Activated naive CD4-positive, alpha-beta T cell treated with anti-CD3 and anti-CD28 coated beads, Interleukin-2, amount 50 U/mL, for 24 hours (primary cell): ENCODE data around the gene PAX1.

Experiments
- H3K27ac Mint-ChIP-seq: one replicate; pipeline ENCODE4 v1.8.0; 2021; ENCODE audit warnings: mild to moderate bottlenecking, mixed read lengths
- H3K27me3 Mint-ChIP-seq: one replicate; pipeline ENCODE4 v1.8.0; 2021; ENCODE audit warnings: mixed read lengths
- H3K36me3 Mint-ChIP-seq: one replicate; pipeline ENCODE4 v1.8.0; 2021; ENCODE audit warnings: mixed read lengths
- H3K4me1 Mint-ChIP-seq: one replicate; pipeline ENCODE4 v1.8.0; 2021; ENCODE audit warnings: mixed read lengths
- H3K4me3 Mint-ChIP-seq: one replicate; pipeline ENCODE4 v1.8.0; 2021; ENCODE audit warnings: mild to moderate bottlenecking, mixed read lengths
- H3K9me3 Mint-ChIP-seq: one replicate; pipeline ENCODE4 v1.8.0; 2021; ENCODE audit warnings: mixed read lengths

PAX1 gene

DNA sequence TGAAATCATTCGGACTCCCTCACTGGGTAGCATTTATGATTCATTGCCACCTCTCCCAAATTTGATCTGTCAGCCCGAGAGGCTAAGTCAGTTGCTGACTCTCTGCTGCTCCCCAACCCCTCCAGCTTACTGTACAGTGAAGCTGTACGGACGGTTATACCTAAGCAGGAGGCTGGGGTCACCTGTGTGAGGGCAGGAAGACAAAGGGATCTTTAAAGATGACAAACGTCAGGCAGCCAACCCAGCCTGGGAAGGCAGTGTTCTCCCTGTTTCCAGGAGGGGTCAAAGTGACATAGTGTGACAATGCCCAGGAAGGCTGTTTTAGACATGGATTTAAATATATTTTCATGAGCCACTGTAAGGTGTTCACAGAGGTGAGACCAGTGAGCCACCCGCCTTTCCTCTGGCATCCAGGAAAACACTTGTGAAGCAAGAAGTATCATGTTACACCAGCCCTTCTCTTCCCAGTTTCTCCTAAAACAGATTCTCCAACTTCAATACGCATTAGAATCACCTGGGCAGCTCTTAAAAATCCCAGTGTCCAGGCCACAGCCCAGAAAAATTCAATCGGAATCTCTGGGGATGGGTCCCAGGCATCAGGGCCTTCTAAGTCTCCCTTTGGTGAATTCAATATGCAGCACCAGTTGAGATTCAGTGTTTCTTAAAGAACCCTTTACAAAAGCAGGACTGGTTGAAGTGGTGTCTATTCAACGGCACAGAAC, 6.8 kb upstream of the PAX1 start:
- Mint-ChIP-seq H3K36me3 (no peaks in the 10 kb centered on the region), H3K27ac (no peak overlapping the region), H3K27me3 (peaks cover 43% of the 10 kb centered on the region), H3K4me1 (no peaks in the 10 kb centered on the region), H3K9me3 (no peaks in the 10 kb centered on the region), H3K4me3 (no peak overlapping the region)

DNA sequence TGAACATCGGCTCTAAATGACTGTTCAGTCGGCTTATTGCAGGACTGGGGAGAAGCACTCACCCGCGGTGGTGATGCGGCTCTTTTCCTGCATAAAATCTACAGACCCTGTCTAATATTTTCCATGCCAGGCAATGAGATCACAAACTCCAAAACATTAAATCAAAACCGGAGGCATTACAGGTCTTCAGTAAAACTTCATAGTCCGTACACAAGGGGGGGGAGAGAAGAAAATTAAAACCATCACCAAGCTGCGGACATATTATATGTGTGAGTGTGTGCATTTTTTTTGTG, 6.3 kb upstream of the PAX1 start:
- Mint-ChIP-seq H3K9me3 (no peaks in the 10 kb centered on the region), H3K4me1 (no peaks in the 10 kb centered on the region), H3K4me3 (no peak overlapping the region), H3K36me3 (no peaks in the 10 kb centered on the region), H3K27ac (no peak overlapping the region), H3K27me3 (peaks cover 46% of the 10 kb centered on the region)

DNA sequence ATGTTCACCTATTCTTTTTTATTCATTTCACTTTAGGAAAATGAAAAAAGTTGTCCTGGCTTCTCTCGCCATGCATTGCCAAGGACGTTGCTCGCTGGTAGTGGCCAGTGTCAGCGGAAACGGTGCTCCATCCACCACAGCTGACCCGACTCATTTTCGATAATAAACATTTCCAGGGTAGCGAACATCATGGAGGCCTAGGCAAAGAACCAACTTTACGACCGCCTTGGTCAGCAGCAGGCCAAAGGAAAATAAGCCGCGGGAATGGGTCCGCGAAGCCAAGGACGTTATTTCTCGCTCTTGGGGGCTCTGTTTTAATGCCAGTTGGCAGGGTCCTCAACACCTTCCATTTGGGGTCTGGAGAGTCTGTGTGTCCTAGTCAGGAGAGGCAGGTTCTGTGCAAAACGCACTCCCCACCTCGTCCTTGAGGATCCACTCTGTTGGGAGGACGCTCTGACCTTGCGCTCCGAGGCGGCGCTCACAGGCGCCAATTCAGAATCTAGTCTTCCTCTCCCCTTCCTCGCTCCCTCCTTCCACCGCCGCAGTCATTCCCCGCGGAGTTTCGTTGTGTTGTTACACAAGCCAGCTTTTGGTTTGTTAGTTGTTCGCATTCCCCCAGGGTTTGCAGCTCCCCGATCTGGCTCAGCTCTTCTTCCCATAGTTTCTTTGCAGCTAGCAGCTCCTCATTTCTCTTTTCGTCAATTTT, 4.1 kb upstream of the PAX1 start:
- H3K9me3 Mint-ChIP-seq: no peaks in the 10 kb centered on the region
- peaks cover 45% of the 10 kb centered on the region for H3K27me3 Mint-ChIP-seq
- no peak overlapping the region for H3K27ac Mint-ChIP-seq
- H3K4me3 Mint-ChIP-seq: no peak overlapping the region
- H3K36me3 Mint-ChIP-seq: no peaks in the 10 kb centered on the region
- H3K4me1 Mint-ChIP-seq: peaks cover 3% of the 10 kb centered on the region

DNA sequence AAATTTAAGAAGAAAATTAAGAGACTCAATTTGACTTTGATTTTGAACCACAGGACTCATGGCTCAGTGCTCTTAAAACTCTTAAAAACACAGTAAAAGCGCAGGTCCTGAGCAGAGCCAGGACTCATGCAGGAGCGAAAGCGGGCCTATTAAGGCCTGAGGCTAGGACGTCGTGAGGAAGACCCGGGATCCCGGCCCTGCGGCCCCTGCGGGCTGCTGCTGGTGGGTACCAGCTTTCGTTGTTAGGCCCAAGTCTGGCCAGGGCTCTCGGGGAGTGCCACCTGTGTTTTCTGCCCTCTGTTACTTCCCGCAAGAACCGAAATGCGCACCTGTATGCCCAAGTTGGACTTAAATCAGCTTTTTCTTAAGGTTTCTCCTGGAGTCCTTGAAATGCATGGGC, 3.4 kb upstream of the PAX1 start:
- Mint-ChIP-seq H3K4me3 (no peak overlapping the region), H3K27me3 (peaks cover 45% of the 10 kb centered on the region), H3K9me3 (no peaks in the 10 kb centered on the region), H3K27ac (no peak overlapping the region), H3K36me3 (no peaks in the 10 kb centered on the region), H3K4me1 (peaks cover 3% of the 10 kb centered on the region)

GRCh38 chr20:21702553-21703470, 2.7 kb upstream of the PAX1 start:
- H3K4me3 Mint-ChIP-seq: no peak overlapping the region
- H3K4me1 Mint-ChIP-seq: peaks cover 3% of the 10 kb centered on the region
- H3K27me3 Mint-ChIP-seq: peaks cover 47% of the 10 kb centered on the region

DNA sequence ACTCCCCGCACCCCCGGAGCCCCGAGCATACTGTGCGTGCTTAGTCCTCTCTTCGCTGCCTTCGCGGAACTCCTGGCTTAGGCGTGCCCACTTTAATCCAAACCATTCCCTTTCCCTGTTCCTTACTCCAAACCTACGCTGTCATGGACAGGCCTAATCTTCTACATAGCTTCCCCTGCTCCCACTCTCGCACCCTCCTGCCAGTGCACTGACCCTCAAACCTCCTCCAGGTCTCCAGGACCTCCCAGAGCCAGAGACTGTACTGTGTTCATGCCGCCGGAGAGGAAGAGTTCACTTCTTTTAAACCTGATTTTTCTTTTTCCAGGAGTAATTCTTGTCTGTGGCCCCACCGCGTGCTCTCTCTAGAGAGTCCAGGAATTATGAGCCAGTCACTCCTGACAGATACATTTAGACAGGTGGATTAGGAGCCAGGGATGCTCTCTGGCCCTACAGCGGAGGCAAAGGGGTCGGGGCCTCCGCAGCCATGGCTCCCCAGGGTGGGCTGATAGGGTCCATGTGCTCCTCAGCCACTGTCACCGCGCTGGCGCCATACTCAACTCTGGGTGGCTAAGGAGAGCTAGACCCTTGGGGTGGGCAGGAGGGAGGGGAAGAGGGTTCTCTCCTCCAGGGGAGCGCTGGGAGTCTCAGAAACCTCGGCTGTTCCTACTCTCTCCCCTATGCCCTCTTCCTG, 1.6 kb upstream of the PAX1 start:
- no peaks in the 10 kb centered on the region for H3K36me3 Mint-ChIP-seq
- peaks cover 46% of the 10 kb centered on the region for H3K27me3 Mint-ChIP-seq
- H3K27ac Mint-ChIP-seq: no peak overlapping the region
- H3K9me3 Mint-ChIP-seq: no peaks in the 10 kb centered on the region
- peaks cover 3% of the 10 kb centered on the region for H3K4me1 Mint-ChIP-seq
- no peak overlapping the region for H3K4me3 Mint-ChIP-seq

More at GRCh38 chr20:21702553-21703470, 2.7 kb upstream of the PAX1 start:
- Mint-ChIP-seq H3K9me3 (no peaks in the 10 kb centered on the region), H3K36me3 (no peaks in the 10 kb centered on the region), H3K27ac (no peak overlapping the region)

DNA sequence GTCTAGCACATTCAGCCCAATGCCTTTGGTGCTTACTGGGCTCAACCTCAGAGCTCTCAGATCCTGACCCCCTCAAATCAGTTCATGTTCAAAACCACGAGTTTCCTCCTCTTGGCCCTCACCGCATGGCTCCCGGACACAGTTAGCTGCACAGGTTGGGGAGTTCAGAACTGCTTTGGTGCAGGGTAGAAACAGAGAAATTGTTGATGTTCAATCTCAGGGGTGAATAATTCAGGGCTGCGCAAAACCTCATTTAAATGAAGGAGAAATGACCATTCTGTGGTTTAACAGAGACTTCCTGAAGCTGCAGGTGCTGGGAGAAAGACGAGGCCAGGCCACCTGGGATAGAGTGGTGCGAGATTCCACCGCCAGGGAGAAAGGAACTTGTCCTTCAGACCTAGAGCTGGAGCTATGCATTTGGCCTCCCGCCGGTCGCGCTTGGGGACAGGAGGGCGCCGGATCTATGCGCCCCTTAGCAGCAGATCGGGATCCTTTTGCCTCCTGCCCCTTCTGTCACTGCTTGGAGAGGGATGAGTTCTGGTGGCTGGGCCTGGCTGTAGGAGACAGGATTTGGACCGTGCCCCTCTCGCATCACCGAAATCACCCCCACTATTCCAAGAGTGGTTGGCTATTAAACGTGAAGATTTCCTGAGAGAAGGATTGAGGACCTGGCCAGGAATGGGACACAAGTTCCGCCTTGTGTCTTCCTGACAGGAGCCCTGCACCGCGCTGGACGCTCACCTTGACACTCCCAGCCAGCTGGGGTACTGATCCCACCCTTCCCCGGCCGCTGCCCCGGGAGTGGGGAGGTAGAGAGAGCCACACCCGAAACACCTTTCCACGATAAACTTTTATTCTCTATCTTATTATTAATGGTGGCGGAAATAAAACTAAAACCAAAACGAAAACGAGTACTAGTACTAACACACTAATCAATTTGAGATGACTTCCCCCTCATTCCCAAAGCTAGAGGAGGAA, 767 bp upstream of the PAX1 start:
- peaks cover 3% of the 10 kb centered on the region for H3K4me1 Mint-ChIP-seq
- H3K36me3 Mint-ChIP-seq: no peaks in the 10 kb centered on the region
- peaks cover 41% of the 10 kb centered on the region for H3K27me3 Mint-ChIP-seq
- H3K27ac Mint-ChIP-seq: no peak overlapping the region
- no peaks in the 10 kb centered on the region for H3K9me3 Mint-ChIP-seq
- no peak overlapping the region for H3K4me3 Mint-ChIP-seq

DNA sequence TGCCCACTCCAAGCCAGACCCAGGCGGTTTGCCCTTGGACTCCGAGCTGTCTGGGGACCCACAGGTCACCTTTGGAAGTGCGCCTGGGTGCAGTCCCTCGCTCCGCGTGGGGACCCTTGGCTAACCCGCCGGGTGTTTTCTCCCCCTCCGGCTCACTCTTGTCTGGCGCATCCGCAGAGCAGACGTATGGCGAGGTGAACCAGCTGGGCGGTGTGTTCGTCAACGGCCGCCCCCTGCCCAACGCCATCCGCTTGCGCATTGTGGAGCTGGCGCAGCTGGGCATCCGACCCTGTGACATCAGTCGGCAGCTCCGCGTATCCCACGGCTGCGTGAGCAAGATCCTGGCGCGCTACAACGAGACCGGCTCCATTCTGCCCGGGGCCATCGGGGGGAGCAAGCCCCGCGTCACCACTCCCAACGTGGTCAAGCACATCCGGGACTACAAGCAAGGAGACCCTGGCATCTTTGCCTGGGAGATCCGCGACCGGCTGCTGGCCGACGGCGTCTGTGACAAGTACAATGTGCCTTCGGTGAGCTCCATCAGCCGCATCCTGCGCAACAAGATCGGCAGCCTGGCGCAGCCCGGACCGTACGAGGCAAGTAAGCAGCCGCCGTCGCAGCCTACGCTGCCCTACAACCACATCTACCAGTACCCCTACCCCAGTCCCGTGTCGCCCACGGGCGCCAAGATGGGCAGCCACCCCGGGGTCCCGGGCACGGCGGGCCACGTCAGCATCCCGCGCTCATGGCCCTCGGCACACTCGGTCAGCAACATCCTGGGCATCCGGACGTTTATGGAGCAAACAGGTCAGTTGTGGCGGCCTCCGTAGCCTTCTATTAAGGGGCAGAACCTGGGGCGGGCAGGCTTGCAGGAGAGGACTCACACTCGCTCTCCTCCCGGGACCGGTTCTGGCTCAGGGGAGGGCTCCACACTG, 1.1 kb downstream of the PAX1 start:
- Mint-ChIP-seq H3K4me1 (peaks cover 3% of the 10 kb centered on the region), H3K27me3 (peaks cover 30% of the 10 kb centered on the region), H3K9me3 (no peaks in the 10 kb centered on the region), H3K36me3 (no peaks in the 10 kb centered on the region), H3K4me3 (no peak overlapping the region), H3K27ac (no peak overlapping the region)

DNA sequence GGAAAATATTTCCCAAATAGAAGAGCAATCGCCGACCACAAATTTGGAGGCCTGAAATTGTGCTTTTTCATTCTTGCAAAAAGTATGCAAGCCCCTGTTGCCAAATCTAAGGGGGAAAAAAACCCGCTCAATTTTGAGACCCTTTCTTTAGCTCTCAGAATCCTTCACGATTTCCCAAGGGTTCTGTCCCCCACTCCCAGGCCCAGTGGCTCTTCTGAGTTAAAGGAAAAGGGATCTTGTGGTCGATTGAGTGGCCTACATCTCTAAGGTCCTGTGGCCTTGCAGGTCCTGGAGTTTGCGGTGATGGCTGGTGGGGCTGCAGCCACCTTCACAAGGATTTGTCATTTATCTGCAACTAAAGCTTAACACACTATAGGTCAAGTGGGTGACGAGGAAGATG, 1.8 kb downstream of the PAX1 start:
- no peak overlapping the region for H3K27ac Mint-ChIP-seq
- peaks cover 27% of the 10 kb centered on the region for H3K27me3 Mint-ChIP-seq
- H3K4me1 Mint-ChIP-seq: peaks cover 3% of the 10 kb centered on the region
- H3K36me3 Mint-ChIP-seq: no peaks in the 10 kb centered on the region
- H3K4me3 Mint-ChIP-seq: peak overlapping the region; percentile 21
- H3K9me3 Mint-ChIP-seq: no peaks in the 10 kb centered on the region

DNA sequence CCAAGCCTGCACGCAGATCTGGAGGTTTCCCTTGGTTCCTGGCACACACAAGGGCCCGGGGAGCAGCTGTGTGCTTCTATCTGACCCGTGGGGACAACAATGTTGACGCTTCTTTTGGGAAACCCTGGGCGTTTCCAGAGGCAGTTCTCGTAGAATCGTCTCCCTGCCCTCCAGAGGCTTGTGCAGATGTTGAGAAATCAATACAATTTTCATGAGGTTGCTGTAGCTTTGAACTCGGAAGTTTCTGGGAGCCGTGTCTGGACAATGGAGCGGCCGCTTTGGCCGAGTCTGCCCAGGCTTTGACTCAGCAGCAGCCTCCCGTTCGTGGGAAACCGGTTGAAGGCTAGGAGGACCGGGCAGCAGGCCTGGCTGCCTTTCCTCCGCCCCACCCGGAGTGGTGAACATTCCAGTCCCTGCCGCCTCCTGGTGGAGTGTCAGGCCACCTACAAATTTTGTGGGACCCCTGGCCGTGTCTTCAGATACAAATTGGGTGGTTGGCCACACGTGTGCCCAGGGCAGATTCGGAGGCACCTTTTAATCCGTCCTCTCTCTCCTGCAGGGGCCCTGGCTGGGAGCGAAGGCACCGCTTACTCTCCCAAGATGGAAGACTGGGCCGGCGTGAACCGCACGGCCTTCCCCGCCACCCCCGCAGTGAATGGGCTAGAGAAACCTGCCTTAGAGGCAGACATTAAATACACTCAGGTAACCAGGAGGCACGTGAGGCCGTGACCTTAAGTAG, 2.7 kb downstream of the PAX1 start:
- Mint-ChIP-seq H3K27me3 (peaks cover 36% of the 10 kb centered on the region), H3K4me1 (peaks cover 3% of the 10 kb centered on the region), H3K4me3 (no peak overlapping the region), H3K36me3 (no peaks in the 10 kb centered on the region), H3K9me3 (no peaks in the 10 kb centered on the region), H3K27ac (no peak overlapping the region)

DNA sequence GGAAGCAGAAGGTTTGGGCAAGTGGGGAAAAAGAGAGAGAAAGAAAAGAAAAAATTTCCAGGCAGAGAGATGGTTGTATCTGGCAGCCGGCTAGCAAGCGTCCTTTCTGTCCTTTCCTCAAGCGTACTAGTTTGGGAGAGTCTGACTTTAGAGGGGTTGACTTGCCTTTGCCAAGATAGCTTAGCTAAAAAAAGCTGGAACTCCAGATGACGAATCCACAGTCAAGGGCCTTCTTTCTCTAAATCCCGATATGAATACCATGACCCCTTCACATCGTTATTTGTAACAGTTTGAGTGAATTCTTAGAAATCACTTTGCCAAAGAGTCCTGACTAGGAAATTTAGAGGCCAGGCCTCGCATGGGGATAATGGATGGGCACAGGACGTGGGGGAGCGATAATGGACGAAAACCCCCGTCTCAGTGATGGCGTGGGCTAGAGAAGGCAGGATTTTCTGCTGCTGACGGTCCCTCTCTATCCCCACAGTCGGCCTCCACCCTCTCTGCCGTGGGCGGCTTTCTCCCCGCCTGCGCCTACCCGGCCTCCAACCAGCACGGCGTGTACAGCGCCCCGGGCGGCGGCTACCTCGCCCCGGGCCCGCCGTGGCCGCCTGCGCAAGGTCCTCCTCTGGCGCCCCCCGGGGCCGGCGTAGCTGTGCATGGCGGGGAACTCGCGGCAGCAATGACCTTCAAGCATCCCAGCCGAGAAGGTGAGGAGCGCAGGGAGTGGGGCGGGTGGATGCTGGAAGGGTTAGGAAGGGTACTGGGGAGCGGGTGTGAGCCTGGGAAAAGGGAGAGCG, 3.5 kb downstream of the PAX1 start:
- no peak overlapping the region for H3K4me3 Mint-ChIP-seq
- H3K27ac Mint-ChIP-seq: no peak overlapping the region
- peaks cover 33% of the 10 kb centered on the region for H3K27me3 Mint-ChIP-seq
- no peaks in the 10 kb centered on the region for H3K9me3 Mint-ChIP-seq
- H3K36me3 Mint-ChIP-seq: no peaks in the 10 kb centered on the region
- peaks cover 3% of the 10 kb centered on the region for H3K4me1 Mint-ChIP-seq

DNA sequence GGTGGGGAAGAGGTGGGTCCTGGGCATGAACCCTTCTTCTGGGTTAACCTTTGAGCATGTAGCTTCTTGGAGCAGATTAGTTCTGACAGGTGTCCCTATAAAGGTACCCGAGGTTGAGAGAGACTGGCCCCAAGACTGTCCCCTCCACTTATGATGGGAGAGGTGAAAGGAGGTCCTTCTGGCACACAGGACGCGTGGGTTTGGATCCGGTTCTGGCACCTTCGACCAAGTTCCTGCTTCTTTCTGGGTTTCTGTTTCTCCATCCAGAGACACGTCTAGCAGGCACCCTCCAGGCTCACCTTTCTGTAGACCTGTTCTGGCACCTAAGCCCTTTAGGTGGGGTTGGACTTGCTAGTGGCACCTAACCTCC, 4.1 kb downstream of the PAX1 start:
- H3K36me3 Mint-ChIP-seq: no peaks in the 10 kb centered on the region
- H3K27ac Mint-ChIP-seq: no peak overlapping the region
- H3K9me3 Mint-ChIP-seq: no peaks in the 10 kb centered on the region
- H3K4me3 Mint-ChIP-seq: no peak overlapping the region
- peaks cover 3% of the 10 kb centered on the region for H3K4me1 Mint-ChIP-seq
- peaks cover 33% of the 10 kb centered on the region for H3K27me3 Mint-ChIP-seq

GRCh38 chr20:21710341-21710740, 4.9 kb downstream of the PAX1 start:
- H3K36me3 Mint-ChIP-seq: no peaks in the 10 kb centered on the region
- H3K4me3 Mint-ChIP-seq: no peak overlapping the region
- no peaks in the 10 kb centered on the region for H3K4me1 Mint-ChIP-seq
- H3K9me3 Mint-ChIP-seq: no peaks in the 10 kb centered on the region
- no peak overlapping the region for H3K27ac Mint-ChIP-seq
- H3K27me3 Mint-ChIP-seq: peaks cover 34% of the 10 kb centered on the region
